Thymus (tissue), 2 donors: ENCODE results near the gene KCTD4. TPM values are rescaled to one million over a fixed set of nuclear protein-coding genes. Genes with fewer than 3 reads are reported as not detected.

ENCODE experiments used
- polyA plus RNA-seq: library from polyadenylated mRNA; stranded (reverse); fragments of 200-250 nt; gene quantifications from one replicate; pipeline ENCODE4 v1.2.3, GENCODE V29; 2013
- total RNA-seq: library from RNA; stranded (reverse); fragments of 120-200 nt; gene quantifications from one replicate; pipeline ENCODE4 v1.2.4, GENCODE V29; 2013
- donor health status: healthy.

The KCTD4 gene
- total and polyA plus RNA-seq, 2 donors = not detected

Other genes with a start within 250 kb of the KCTD4 start
- 3.0 TPM for gene NUFIP1, start 211.6 kb downstream of the KCTD4 start, total RNA-seq
- 4.1 TPM for gene NUFIP1, start 211.6 kb downstream of the KCTD4 start, polyA plus RNA-seq
- 38.7 TPM for gene GPALPP1, start 211.5 kb downstream of the KCTD4 start, total RNA-seq
- 18.2 TPM for gene GPALPP1, start 211.5 kb downstream of the KCTD4 start, polyA plus RNA-seq
- 34.0 TPM for gene GTF2F2, start 80.5 kb downstream of the KCTD4 start, total RNA-seq
- 31.0 TPM for gene GTF2F2, start 80.5 kb downstream of the KCTD4 start, polyA plus RNA-seq
- gene TPT1, start 140.1 kb upstream of the KCTD4 start, total RNA-seq = 4,768 TPM
- 12,260 TPM for gene TPT1, start 140.1 kb upstream of the KCTD4 start, polyA plus RNA-seq
- 2.9 TPM for gene SLC25A30, start 217.3 kb upstream of the KCTD4 start, total RNA-seq
- gene SLC25A30, start 217.3 kb upstream of the KCTD4 start, polyA plus RNA-seq = 5.9 TPM